ENCODE measurements around the gene ATRN. TPM values are rescaled to one million over a fixed set of nuclear protein-coding genes. Genes with fewer than 3 reads are reported as not detected.
"Not testable (repeated sequence)": the region's sequence is repeated elsewhere in the genome, so short reads cannot be mapped to it uniquely, and the experiment has no call there.

ATRN gene
- total and polyA plus RNA-seq, 4 experiments from 2014 or later = 4.0 to 12.5 (median 10.1) TPM

GRCh38 chr20:3583765-3584164, 112.9 kb downstream of the ATRN start:
- Mint-ChIP-seq H3K4me1 (no peaks in the 10 kb centered on the region), H3K27me3 (no peaks in the 10 kb centered on the region), H3K36me3 (peaks cover 73 to 76% of the 10 kb centered on the region in 2 donors), H3K27ac (no peak overlapping the region), H3K9me3 (peaks cover 0 to 3% (median 0%) of the 10 kb centered on the region in 8 donors), H3K4me3 (no peak overlapping the region)
- no peaks in the 10 kb centered on the region for H3K4me1 ChIP-seq (ENCODE audit: insufficient read depth, low read length)
- H3K36me3 ChIP-seq (ENCODE audit: insufficient read depth, low read length) = no peaks in the 10 kb centered on the region
- H3K27ac ChIP-seq (ENCODE audit: low read depth, low read length) = no peak overlapping the region
- CTCF ChIA-PET (ENCODE audit: partially characterized antibody) = no interaction called here
- intact Hi-C loops (cut with micrococcal nuclease) = no loop called here
- no peaks in the 10 kb centered on the region for H3K9me3 ChIP-seq (ENCODE audit: control insufficient read depth in 1 of 2, low read length in 2 of 2)
- no peak for DNase-seq
- H3K27me3 ChIP-seq (ENCODE audit: insufficient read depth, low read length) = no peaks in the 10 kb centered on the region
- POLR2A ChIA-PET (ENCODE audit: partially characterized antibody) = interaction anchor here (0.6 kb wide), 1 partner anchor 187 kb away, joined by 4 read pairs; no protein-coding TSS in a partner anchor
- H3K4me3 ChIP-seq (ENCODE audit: low read length in 2 of 2) = no peak overlapping the region

- no peak for DNase-seq
- no peaks in the 10 kb centered on the region for H3K4me1 ChIP-seq (ENCODE audit: insufficient read depth, low read length)
- peaks cover 70 to 76% of the 10 kb centered on the region in 2 donors for H3K36me3 Mint-ChIP-seq
- H3K4me1 Mint-ChIP-seq = no peaks in the 10 kb centered on the region
- H3K4me3 Mint-ChIP-seq = no peak overlapping the region
- no peak overlapping the region for H3K4me3 ChIP-seq (ENCODE audit: low read length in 2 of 2)
- no peaks in the 10 kb centered on the region for H3K27me3 Mint-ChIP-seq
- ChIA-PET POLR2A (ENCODE audit: partially characterized antibody) (no interaction called here), CTCF (ENCODE audit: partially characterized antibody) (no interaction called here)
- peaks cover 0 to 3% (median 0%) of the 10 kb centered on the region in 8 donors for H3K9me3 Mint-ChIP-seq
- H3K9me3 ChIP-seq (ENCODE audit: control insufficient read depth in 1 of 2, low read length in 2 of 2) = no peaks in the 10 kb centered on the region
- no peaks in the 10 kb centered on the region for H3K27me3 ChIP-seq (ENCODE audit: insufficient read depth, low read length)
- no peak overlapping the region for H3K27ac ChIP-seq (ENCODE audit: low read depth, low read length)
- H3K36me3 ChIP-seq (ENCODE audit: insufficient read depth, low read length) = peaks cover 2% of the 10 kb centered on the region
- H3K27ac Mint-ChIP-seq = no peak overlapping the region
- intact Hi-C loops (cut with micrococcal nuclease) = no loop called here
Measured at GRCh38 chr20:3586093-3586492, 115.3 kb downstream of the ATRN start.

- DNase-seq = no peak
- no peaks in the 10 kb centered on the region for H3K4me1 ChIP-seq (ENCODE audit: insufficient read depth, low read length)
- H3K27me3 ChIP-seq (ENCODE audit: insufficient read depth, low read length) = no peaks in the 10 kb centered on the region
- Mint-ChIP-seq H3K27ac (no peak overlapping the region), H3K4me1 (no peaks in the 10 kb centered on the region), H3K4me3 (no peak overlapping the region), H3K9me3 (peaks cover 0 to 3% (median 0%) of the 10 kb centered on the region in 8 donors), H3K36me3 (peaks cover 69 to 74% of the 10 kb centered on the region in 2 donors), H3K27me3 (no peaks in the 10 kb centered on the region)
- H3K27ac ChIP-seq (ENCODE audit: low read depth, low read length) = no peak overlapping the region
- H3K36me3 ChIP-seq (ENCODE audit: insufficient read depth, low read length) = peaks cover 35% of the 10 kb centered on the region
- ChIA-PET POLR2A (ENCODE audit: partially characterized antibody) (interaction anchor here (0.7 kb wide), 1 partner anchor 14 kb away, joined by 4 read pairs; no protein-coding TSS in a partner anchor), CTCF (ENCODE audit: partially characterized antibody) (interaction anchor here (0.6 kb wide), 1 partner anchor 496 kb away, joined by 4 read pairs; no protein-coding TSS in a partner anchor)
- no peaks in the 10 kb centered on the region for H3K9me3 ChIP-seq (ENCODE audit: control insufficient read depth in 1 of 2, low read length in 2 of 2)
- no peak overlapping the region for H3K4me3 ChIP-seq (ENCODE audit: low read length in 2 of 2)
- intact Hi-C loops (cut with micrococcal nuclease) = no loop called here
Measured at GRCh38 chr20:3590164-3590563, 119.3 kb downstream of the ATRN start.

GRCh38 chr20:3592931-3593330, 122.1 kb downstream of the ATRN start:
- CTCF ChIA-PET (ENCODE audit: partially characterized antibody) = no interaction called here
- POLR2A ChIA-PET (ENCODE audit: partially characterized antibody) = no interaction called here
- peaks cover 64 to 67% of the 10 kb centered on the region in 2 donors for H3K36me3 Mint-ChIP-seq

GRCh38 chr20:3595541-3595940, 124.7 kb downstream of the ATRN start:
- Histone ChIP-seq H3K27ac (ENCODE audit: low read depth, low read length) (no peak overlapping the region), H3K4me1 (ENCODE audit: insufficient read depth, low read length) (no peaks in the 10 kb centered on the region), H3K4me3 (ENCODE audit: low read length in 2 of 2) (no peak overlapping the region), H3K9me3 (ENCODE audit: control insufficient read depth in 1 of 2, low read length in 2 of 2) (no peaks in the 10 kb centered on the region), H3K27me3 (ENCODE audit: insufficient read depth, low read length) (no peaks in the 10 kb centered on the region), H3K36me3 (ENCODE audit: insufficient read depth, low read length) (peaks cover 39% of the 10 kb centered on the region)
- no peaks in the 10 kb centered on the region for H3K4me1 Mint-ChIP-seq
- no peaks in the 10 kb centered on the region for H3K27me3 Mint-ChIP-seq
- no peaks in the 10 kb centered on the region for H3K9me3 Mint-ChIP-seq
- intact Hi-C loops (cut with micrococcal nuclease) = no loop called here
- ChIA-PET POLR2A (ENCODE audit: partially characterized antibody) (no interaction called here), CTCF (ENCODE audit: partially characterized antibody) (no interaction called here)
- peaks cover 70 to 74% of the 10 kb centered on the region in 2 donors for H3K36me3 Mint-ChIP-seq
- DNase-seq = no peak
- no peak overlapping the region for H3K4me3 Mint-ChIP-seq
- H3K27ac Mint-ChIP-seq = no peak overlapping the region

More at GRCh38 chr20:3592931-3593330, 122.1 kb downstream of the ATRN start:
- Mint-ChIP-seq H3K4me1 (no peaks in the 10 kb centered on the region), H3K27ac (no peak overlapping the region), H3K27me3 (no peaks in the 10 kb centered on the region), H3K4me3 (no peak overlapping the region), H3K9me3 (no peaks in the 10 kb centered on the region)
- H3K4me3 ChIP-seq (ENCODE audit: low read length in 2 of 2) = no peak overlapping the region
- H3K27ac ChIP-seq (ENCODE audit: low read depth, low read length) = no peak overlapping the region
- no peaks in the 10 kb centered on the region for H3K4me1 ChIP-seq (ENCODE audit: insufficient read depth, low read length)
- intact Hi-C loops (cut with micrococcal nuclease) = no loop called here
- no peak for DNase-seq
- H3K9me3 ChIP-seq (ENCODE audit: control insufficient read depth in 1 of 2, low read length in 2 of 2) = no peaks in the 10 kb centered on the region
- H3K27me3 ChIP-seq (ENCODE audit: insufficient read depth, low read length) = no peaks in the 10 kb centered on the region
- peaks cover 39% of the 10 kb centered on the region for H3K36me3 ChIP-seq (ENCODE audit: insufficient read depth, low read length)

- ChIA-PET POLR2A (ENCODE audit: partially characterized antibody) (no interaction called here), CTCF (ENCODE audit: partially characterized antibody) (no interaction called here)
- peaks cover 6% of the 10 kb centered on the region for H3K36me3 ChIP-seq (ENCODE audit: insufficient read depth, low read length)
- no peak overlapping the region for H3K4me3 ChIP-seq (ENCODE audit: low read length in 2 of 2)
- no peak overlapping the region for H3K27ac ChIP-seq (ENCODE audit: low read depth, low read length)
- Mint-ChIP-seq H3K27me3 (no peaks in the 10 kb centered on the region), H3K27ac (no peak overlapping the region), H3K36me3 (peaks cover 62 to 64% of the 10 kb centered on the region in 2 donors), H3K4me1 (no peaks in the 10 kb centered on the region), H3K9me3 (peaks cover 0 to 3% (median 0%) of the 10 kb centered on the region in 8 donors), H3K4me3 (no peak overlapping the region)
- intact Hi-C loops (cut with micrococcal nuclease) = no loop called here
- H3K9me3 ChIP-seq (ENCODE audit: control insufficient read depth in 1 of 2, low read length in 2 of 2) = no peaks in the 10 kb centered on the region
- no peaks in the 10 kb centered on the region for H3K4me1 ChIP-seq (ENCODE audit: insufficient read depth, low read length)
- DNase-seq = no peak
- H3K27me3 ChIP-seq (ENCODE audit: insufficient read depth, low read length) = no peaks in the 10 kb centered on the region
Measured at GRCh38 chr20:3603108-3603507, 132.3 kb downstream of the ATRN start.

GRCh38 chr20:3605386-3605886, 134.6 kb downstream of the ATRN start:
- H3K27ac ChIP-seq (ENCODE audit: low read depth, low read length); H3K4me1 ChIP-seq (ENCODE audit: insufficient read depth, low read length); POLR2A ChIA-PET (ENCODE audit: partially characterized antibody); H3K4me3 ChIP-seq (ENCODE audit: low read length in 2 of 2); H3K27ac Mint-ChIP-seq; DNase-seq; H3K27me3 Mint-ChIP-seq; CTCF ChIA-PET (ENCODE audit: partially characterized antibody); intact Hi-C loops (cut with micrococcal nuclease); H3K4me1 Mint-ChIP-seq; H3K9me3 Mint-ChIP-seq; H3K36me3 ChIP-seq (ENCODE audit: insufficient read depth, low read length); H3K9me3 ChIP-seq (ENCODE audit: control insufficient read depth in 1 of 2, low read length in 2 of 2); H3K27me3 ChIP-seq (ENCODE audit: insufficient read depth, low read length); H3K4me3 Mint-ChIP-seq: not testable (repeated sequence)
- H3K36me3 Mint-ChIP-seq = peaks cover 59 to 62% of the 10 kb centered on the region in 2 donors

- no peak overlapping the region for H3K4me3 Mint-ChIP-seq
- H3K36me3 ChIP-seq (ENCODE audit: insufficient read depth, low read length) = peaks cover 3% of the 10 kb centered on the region
- H3K36me3 Mint-ChIP-seq = peaks cover 58 to 59% of the 10 kb centered on the region in 2 donors
- intact Hi-C loops (cut with micrococcal nuclease) = no loop called here
- H3K27me3 ChIP-seq (ENCODE audit: insufficient read depth, low read length) = no peaks in the 10 kb centered on the region
- peaks cover 0 to 3% (median 0%) of the 10 kb centered on the region in 8 donors for H3K9me3 Mint-ChIP-seq
- ChIA-PET CTCF (ENCODE audit: partially characterized antibody) (no interaction called here), POLR2A (ENCODE audit: partially characterized antibody) (no interaction called here)
- DNase-seq = no peak
- no peaks in the 10 kb centered on the region for H3K9me3 ChIP-seq (ENCODE audit: control insufficient read depth in 1 of 2, low read length in 2 of 2)
- no peak overlapping the region for H3K27ac Mint-ChIP-seq
- H3K4me1 ChIP-seq (ENCODE audit: insufficient read depth, low read length) = no peaks in the 10 kb centered on the region
- H3K4me3 ChIP-seq (ENCODE audit: low read length in 2 of 2) = no peak overlapping the region
- H3K4me1 Mint-ChIP-seq = no peaks in the 10 kb centered on the region
- no peak overlapping the region for H3K27ac ChIP-seq (ENCODE audit: low read depth, low read length)
- H3K27me3 Mint-ChIP-seq = no peaks in the 10 kb centered on the region
Measured at GRCh38 chr20:3606021-3606420, 135.2 kb downstream of the ATRN start.

Measured in CD4-positive, alpha-beta memory T cell (primary cell).